Right kidney (tissue), 1 donor: ENCODE measurements around the gene IQCK.

ENCODE experiments used
- DNase-seq: peaks from one replicate; pipeline ENCODE4 v3.0.0-alpha.2; 2016

IQCK gene

GRCh38 chr16:19802612-19803011 is 84.5 kb downstream of the IQCK start:
- DNase-seq = no peak

- DNase-seq = peak; percentile 43
Measured at GRCh38 chr16:19804538-19805323, 86.7 kb downstream of the IQCK start.

GRCh38 chr16:19805459-19806162 is 87.5 kb downstream of the IQCK start:
- no peak for DNase-seq

- DNase-seq = peak; percentile 36
Measured at GRCh38 chr16:19808061-19808641, 90.1 kb downstream of the IQCK start.

GRCh38 chr16:19809121-19809635 is 91.1 kb downstream of the IQCK start:
- no peak for DNase-seq

- DNase-seq = no peak
Measured at GRCh38 chr16:19809693-19810092, 91.6 kb downstream of the IQCK start.

- DNase-seq = peak; percentile 31
Measured at GRCh38 chr16:19810817-19811731, 93.0 kb downstream of the IQCK start.

- DNase-seq = no peak
Measured at GRCh38 chr16:19812986-19813385, 94.9 kb downstream of the IQCK start.

GRCh38 chr16:19815418-19815817 is 97.3 kb downstream of the IQCK start:
- no peak for DNase-seq

GRCh38 chr16:19817122-19817521 is 99.1 kb downstream of the IQCK start:
- DNase-seq = no peak

- DNase-seq = no peak
Measured at GRCh38 chr16:19817875-19818274, 99.8 kb downstream of the IQCK start.

- no peak for DNase-seq
Measured at GRCh38 chr16:19822533-19822932, 104.5 kb downstream of the IQCK start.

- DNase-seq = no peak
Measured at GRCh38 chr16:19823322-19823721, 105.3 kb downstream of the IQCK start.

- DNase-seq = no peak
Measured at GRCh38 chr16:19824216-19824615, 106.1 kb downstream of the IQCK start.

GRCh38 chr16:19829844-19830692 is 112.0 kb downstream of the IQCK start:
- DNase-seq = no peak

- DNase-seq = no peak
Measured at GRCh38 chr16:19830902-19831560, 113.0 kb downstream of the IQCK start.

GRCh38 chr16:19831678-19832077 is 113.6 kb downstream of the IQCK start:
- DNase-seq = no peak

- no peak for DNase-seq
Measured at GRCh38 chr16:19833176-19833575, 115.1 kb downstream of the IQCK start.

- no peak for DNase-seq
Measured at GRCh38 chr16:19833581-19833980, 115.5 kb downstream of the IQCK start.

- DNase-seq = no peak
Measured at GRCh38 chr16:19835196-19835595, 117.1 kb downstream of the IQCK start.

- no peak for DNase-seq
Measured at GRCh38 chr16:19835968-19836421, 117.9 kb downstream of the IQCK start.
